Measurements from ENCODE around the gene ZNF512B.
"Not testable (repeated sequence)": the region's sequence is repeated elsewhere in the genome, so short reads cannot be mapped to it uniquely, and the experiment has no call there.

Gene ZNF512B

GRCh38 chr20:63929473-63929883 lies 40.3 kb downstream of the ZNF512B start:
- not testable (repeated sequence) for DNase-seq

DNA sequence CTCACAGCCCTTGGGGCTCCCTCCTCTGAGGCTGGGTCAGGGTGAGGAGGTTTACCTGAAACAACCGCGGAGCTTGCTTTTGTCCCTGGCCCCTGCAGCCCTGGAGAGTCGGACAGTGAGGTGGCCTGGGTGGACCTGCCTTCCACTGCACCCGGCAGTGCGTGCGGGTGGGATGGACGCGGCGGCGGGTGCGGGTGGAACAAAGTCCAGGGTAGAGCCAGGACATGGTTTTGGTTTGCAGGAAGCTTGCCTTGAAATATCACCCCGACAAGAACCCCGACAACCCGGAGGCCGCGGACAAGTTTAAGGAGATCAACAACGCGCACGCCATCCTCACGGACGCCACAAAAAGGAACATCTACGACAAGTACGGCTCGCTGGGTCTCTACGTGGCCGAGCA lies 40.7 kb downstream of the ZNF512B start:
- DNase-seq = no peak

DNA sequence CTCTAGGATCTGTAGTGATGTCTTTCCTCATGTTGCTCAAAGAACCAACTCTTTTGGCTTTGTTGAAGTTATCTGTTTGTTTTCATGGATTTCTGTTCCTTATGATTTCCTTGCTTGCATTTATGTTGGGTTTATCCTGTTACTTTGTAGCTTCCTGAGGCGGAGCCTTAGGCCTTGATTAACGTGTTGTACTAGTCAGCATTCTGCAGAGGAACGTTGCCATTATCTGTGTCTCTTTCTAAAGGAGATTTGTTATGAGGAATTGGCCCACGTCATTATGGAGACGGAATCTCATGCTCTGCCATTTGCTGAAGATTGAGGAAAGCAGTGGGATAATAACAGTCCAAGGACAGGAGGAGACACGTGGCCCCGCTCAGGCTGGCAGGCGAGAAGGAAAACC lies 43.4 kb downstream of the ZNF512B start:
- DNase-seq = no peak

- no peak for DNase-seq
These were observed 45.5 kb downstream of the ZNF512B start for GRCh38 chr20:63924241-63924640.

- DNase-seq = no peak
These were observed 46.1 kb downstream of the ZNF512B start for GRCh38 chr20:63923651-63924050.

DNA sequence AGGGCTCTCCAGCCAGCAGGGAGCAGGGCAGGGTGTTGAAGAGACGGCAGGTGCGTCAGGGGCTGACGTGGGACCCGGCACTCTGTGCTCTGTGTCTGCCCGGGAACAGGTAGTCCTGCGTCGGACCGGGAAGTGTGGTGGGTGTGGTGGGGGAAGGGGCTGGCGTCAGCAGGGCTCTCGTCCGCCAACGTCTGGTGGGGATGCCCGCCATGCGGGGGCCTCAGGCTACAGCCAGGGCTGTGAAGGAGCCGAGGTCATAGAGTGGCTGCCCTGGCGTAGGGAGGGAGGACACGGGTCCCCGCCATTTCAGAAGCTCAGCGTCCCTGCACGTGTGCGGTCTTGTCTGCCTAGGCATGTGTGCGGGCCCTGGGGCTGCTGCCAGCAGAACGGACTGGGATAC lies 49.5 kb downstream of the ZNF512B start:
- DNase-seq = no peak

DNA sequence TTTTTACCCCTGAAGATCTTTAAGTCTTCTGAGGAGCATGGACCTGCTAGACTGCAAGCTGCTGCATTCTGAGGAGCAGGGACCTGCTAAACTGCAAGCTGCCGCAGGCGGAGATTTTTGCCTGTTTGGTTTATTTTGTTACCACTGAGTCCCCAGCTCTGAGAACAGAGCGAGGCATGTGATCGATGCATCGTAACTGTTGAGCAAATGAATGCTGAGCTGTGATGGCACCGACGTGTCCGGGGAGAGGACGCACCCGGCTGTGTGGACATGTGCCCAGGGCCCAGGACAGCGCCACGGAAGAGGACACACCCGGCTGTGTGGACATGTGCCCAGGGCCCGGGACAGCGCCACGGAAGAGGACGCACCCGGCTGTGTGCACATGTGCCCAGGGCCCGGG lies 50.6 kb downstream of the ZNF512B start:
- DNase-seq = no peak

DNA sequence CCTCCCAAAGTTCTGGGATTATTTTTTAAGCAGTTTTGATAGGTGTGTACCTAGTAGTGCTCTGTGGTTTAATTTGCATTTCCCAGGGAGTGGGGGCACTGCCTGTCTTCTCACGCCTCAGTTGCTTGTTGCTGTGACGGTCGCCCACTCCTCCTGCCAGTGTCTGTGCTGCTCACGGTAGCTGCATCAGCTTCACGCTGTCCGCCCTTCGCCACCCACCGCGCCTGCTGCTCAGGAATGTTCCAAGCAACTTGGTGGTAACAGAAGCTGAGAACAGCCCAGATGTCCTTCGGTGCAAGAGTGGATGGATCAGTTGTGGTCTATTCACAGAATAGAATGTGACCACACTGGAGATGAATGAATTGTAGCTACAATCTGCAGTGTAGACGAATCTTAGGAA lies 51.9 kb downstream of the ZNF512B start:
- no peak for DNase-seq

DNA sequence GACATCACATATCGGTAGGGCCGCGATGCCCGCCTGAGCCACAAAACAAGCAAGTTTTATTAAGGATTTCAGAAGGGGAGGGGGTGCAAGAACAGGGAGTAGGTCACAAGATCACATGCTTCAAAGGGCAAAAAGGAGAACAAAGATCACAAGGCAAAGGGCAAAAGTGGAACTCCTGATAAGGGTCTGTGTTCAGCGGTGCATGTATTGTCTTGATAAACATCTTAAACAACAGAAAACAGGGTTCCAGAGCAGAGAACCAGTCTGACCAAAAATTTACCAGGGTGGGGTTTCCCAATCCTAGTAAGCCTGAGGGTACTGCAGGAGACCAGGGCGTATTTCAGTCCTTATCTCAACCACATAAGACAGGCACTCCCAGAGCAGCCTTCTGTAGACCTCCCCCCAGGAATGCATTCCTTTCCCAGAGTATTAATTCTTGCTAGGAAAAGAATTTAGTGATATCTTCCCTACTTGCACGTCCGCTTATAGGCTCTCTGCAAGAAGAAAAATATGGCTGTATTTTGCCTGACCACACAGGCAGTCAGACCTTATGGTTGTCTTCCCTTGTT lies 53.3 kb downstream of the ZNF512B start:
- not testable (repeated sequence) for DNase-seq

- DNase-seq = no peak
These were observed 54.3 kb downstream of the ZNF512B start for GRCh38 chr20:63915471-63915870.

GRCh38 chr20:63913768-63914167 lies 56.0 kb downstream of the ZNF512B start:
- no peak for DNase-seq

GRCh38 chr20:63911176-63911575 lies 58.6 kb downstream of the ZNF512B start:
- DNase-seq = peak; percentile 31

GRCh38 chr20:63908008-63908682 lies 61.6 kb downstream of the ZNF512B start:
- DNase-seq = no peak
